ENCODE measurements around the gene P2RX4.
"Not testable (repeated sequence)": the region's sequence is repeated elsewhere in the genome, so short reads cannot be mapped to it uniquely, and the experiment has no call there.

P2RX4 gene

DNA sequence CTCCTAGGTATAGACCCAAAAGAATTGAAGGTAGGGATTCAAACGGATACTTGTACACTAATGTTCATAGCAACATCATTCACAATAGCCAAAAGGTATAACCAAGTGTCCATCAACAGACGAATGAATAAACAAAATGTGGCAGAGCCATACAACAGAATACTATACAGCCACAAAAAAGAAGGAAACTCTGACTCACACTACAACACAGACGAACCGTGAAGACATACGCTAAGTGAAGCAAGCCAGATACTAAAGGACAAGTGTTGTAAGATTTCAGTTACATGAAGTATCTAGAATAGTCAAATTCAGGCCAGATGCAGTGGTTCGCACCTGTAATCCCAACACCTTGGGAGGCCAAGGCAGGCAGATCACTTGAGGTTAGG lies 67.4 kb downstream of the P2RX4 start:
- DNase-seq (ENCODE audit: low spot score) = peak; percentile 30

DNA sequence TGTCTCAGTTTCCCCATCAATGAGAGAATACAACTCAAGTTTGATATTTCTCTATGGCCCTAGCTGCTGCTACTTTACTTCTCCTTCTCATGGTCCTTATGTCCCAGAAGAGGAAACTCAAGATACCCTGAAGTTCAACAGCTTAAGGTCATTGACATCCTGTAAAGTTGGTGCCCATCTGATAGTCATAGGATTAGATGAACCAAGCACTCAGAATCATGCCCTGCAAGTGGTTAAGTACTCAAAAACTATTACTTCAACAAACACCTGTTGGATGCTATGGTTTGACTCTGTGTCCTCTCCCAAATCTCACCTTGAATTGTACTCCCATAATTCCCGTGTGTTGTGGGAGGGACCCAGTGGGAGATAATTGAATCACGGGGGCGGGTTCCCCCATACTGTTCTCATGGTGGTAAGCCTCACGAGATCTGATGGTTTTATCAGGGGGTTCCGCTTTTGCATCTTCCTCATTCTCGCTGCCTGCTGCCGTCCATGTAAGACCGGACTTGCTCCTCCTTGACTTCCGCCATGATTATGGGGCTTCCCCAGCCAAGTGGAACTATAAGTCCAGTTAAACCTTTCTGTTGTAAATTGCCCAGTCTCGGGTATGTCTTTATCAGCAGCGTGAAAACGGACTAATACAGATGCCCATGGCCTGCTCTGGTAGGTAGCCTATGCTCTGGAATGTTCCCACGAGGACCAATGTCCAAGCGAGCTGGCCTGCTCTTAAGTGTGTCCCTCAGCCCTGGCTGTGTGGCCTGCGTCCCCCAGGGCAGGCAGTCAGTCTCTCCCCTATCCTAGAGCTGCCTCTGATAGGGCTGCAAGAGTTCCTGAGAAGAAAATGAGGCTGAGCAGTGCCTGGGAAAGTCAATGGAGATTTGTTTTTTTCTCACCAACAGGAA lies 68.5 kb downstream of the P2RX4 start:
- no peak for DNase-seq (ENCODE audit: low spot score)

DNA sequence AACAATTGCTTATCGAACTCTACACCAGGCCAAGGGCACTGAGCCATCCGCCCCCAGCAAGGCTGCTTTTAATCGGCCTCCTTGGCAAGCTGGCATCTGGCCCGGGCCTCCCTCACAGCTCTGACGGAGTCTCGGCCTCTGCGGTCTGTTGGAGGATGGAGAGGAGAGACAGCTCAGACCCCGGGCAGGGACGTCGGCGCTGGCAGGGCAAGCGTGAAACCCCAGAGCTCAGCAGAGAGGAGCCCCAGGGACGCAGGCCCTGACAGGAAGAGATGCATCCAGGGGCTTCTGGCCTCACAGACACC lies 69.1 kb downstream of the P2RX4 start:
- DNase-seq (ENCODE audit: low spot score) = no peak

DNA sequence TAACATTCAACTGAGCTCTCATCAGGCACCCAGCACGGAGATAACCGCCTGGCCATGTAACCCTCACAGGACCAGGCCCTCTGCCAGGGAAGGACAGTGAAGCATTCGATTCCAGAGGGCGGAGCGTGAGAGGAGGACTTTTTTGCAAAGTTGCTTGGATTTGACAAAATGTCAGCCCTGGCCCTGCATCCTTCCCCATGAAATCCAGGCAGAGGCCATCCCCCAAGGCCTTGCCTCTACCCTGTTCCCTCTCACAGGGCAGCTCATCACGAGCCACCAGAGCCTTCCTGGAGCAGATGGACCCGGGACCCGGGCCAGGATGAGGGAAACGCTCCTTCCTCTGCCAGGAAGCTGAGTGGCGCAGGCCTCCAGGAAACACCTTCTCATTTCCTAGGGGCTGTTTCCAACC lies 69.6 kb downstream of the P2RX4 start:
- DNase-seq (ENCODE audit: low spot score) = no peak

DNA sequence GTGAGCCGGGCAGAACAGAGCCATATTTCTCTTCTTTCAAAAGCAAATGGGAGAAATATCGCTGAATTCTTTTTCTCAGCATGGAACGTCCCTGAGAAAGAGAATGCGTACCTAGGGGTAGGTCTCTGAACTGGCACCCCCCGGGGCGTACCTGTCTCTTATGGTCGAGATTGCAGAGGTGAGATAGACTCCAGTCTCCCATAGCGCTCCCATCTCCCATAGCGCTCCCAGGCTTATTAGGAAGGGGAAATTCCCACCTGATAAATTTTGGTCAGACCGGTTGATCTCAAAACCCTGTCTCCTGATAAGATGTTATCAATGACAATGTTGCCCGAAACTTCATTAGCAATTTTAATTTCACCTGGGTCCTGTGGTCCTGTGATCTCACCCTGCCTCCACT lies 70.6 kb downstream of the P2RX4 start:
- DNase-seq (ENCODE audit: low spot score) = not testable (repeated sequence)

DNA sequence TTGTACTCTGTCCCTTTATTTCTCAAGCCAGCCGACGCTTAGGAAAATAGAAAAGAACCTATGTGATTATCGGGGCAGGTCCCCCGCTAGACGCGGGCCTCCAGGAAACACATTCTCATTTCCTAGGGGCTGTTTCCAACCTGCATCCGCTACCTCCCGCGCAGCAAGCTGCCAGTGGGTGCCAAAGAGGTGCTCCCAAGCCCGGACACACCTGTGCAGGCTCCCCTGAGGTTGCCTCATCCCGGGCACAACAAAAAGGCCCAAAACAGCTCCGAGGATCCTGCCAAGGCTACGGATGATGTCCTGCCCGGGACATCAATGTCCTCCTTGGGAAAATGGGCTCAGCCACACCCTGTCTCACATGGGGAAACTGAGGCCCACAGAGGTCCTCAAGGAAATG lies 71.2 kb downstream of the P2RX4 start:
- not testable (repeated sequence) for DNase-seq (ENCODE audit: low spot score)

DNA sequence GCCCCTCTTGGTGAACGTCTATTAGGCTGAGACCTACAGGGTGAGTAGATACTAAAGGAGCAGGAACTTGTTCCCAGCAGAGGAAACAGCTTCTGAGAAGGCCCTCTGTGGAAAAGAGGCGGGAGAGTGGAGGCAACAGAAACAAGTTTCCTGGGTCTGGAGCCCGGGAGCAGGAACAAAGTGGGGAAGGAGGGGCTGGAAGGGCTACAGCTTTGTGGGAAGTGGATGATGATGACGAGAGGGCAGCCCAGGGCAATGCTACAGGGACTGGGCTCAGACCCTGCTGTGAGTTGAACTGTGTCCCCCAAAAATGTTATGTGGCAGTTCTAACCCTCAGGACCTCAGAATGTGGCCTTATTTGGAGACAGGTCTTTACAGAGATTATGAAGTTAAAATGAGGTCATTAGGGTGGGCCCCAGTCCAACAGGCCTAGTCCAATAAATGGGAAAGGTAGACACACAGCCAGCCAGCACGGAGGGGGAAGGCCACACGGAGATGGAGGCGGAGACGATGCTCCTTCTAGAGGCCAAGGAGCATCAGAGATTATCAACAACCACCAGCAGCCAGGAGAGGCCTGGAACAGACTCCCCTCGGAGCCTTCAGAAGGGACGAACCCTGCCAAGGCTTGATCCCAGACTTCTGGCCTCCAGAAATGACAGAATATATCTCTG lies 72.3 kb downstream of the P2RX4 start:
- no peak for DNase-seq (ENCODE audit: low spot score)

DNA sequence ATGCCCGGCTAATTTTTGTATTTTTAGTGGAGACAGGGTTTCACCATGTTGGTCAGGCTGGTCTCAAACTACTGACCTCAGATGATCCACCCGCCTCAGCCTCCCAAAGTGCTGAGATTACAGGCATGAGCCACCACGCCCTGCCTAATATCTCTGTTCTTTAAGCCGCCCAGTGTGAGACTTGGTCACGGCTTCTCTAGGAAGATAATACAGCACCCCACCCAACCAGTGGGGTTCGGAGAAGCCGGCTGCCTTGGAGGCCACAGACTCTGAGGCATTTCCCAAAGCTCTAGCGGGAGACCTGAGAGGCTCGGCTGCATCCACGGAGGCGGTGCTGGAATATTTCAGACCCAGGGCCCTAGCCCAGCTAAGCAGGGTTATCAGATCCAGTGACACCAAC lies 73.0 kb downstream of the P2RX4 start:
- DNase-seq (ENCODE audit: low spot score) = not testable (repeated sequence)

DNA sequence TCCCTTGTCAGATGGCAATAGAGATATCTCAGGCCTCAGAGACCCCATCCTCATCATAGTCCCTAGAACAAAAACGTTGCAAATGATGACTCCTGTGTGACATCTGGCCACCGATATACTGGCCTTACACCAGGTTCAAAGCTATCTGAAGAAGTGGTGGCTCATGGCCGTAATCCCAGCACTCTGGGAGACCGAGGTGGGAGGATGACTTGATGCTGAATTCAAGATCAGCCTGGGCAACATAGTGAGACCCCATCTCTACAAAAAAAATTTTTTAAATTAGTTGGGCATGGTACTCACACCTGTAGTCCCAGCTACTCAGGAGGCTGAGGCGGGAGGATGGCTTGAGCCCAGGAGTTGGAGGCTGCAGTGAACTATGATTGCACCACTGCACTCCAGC lies 73.5 kb downstream of the P2RX4 start:
- no peak for DNase-seq (ENCODE audit: low spot score)

Measured in RKO (cell line).